Left cardiac atrium (tissue), 4 donors: ENCODE measurements around the gene L2HGDH. TPM values are rescaled to one million over a fixed set of nuclear protein-coding genes. Genes with fewer than 3 reads are reported as not detected.
"Not testable (repeated sequence)": the region's sequence is repeated elsewhere in the genome, so short reads cannot be mapped to it uniquely, and the experiment has no call there.

Experiments used
- ATAC-seq, 2 donors: fragments of 200-7000 bp; cut with Tn5 transposase; one replicate each; pipeline ENCODE4 v1.9.1; 2020; ENCODE audit warnings: mild to moderate bottlenecking in 2 of 2, moderate library complexity in 2 of 2
- DNase-seq: peaks from one replicate; pipeline ENCODE4 v3.0.0-alpha.2; 2020
- intact Hi-C, 2 donors: fragments of 100-400 bp; cut with DNase I; formaldehyde crosslinking; loops; one replicate each; pipeline versions ENCODE4 v1.14.1 to v1.15.1; 2022 to 2023
- total RNA-seq, 2 donors: library from RNA; stranded (reverse); fragmentation: NEBNext Ultra II Directional; extraction: Animal tissue kit (Norgen Biotek cat#: 25700); gene quantifications; one replicate each; pipeline ENCODE4 v1.2.1, GENCODE V29; 2021
- donor health status: DM: no; HTN: yes; CAD: no.
- donor health status: DM: no; HTN: yes; CAD: no; lungs with severe emphysema.
- donor health status: DM: yes; HTN: yes; CAD: no.
- donor health status: Dilated cardiomyopathy.

Gene L2HGDH
- total RNA-seq, 2 donors from 2014 or later: 8.8 to 9.2 TPM

DNA sequence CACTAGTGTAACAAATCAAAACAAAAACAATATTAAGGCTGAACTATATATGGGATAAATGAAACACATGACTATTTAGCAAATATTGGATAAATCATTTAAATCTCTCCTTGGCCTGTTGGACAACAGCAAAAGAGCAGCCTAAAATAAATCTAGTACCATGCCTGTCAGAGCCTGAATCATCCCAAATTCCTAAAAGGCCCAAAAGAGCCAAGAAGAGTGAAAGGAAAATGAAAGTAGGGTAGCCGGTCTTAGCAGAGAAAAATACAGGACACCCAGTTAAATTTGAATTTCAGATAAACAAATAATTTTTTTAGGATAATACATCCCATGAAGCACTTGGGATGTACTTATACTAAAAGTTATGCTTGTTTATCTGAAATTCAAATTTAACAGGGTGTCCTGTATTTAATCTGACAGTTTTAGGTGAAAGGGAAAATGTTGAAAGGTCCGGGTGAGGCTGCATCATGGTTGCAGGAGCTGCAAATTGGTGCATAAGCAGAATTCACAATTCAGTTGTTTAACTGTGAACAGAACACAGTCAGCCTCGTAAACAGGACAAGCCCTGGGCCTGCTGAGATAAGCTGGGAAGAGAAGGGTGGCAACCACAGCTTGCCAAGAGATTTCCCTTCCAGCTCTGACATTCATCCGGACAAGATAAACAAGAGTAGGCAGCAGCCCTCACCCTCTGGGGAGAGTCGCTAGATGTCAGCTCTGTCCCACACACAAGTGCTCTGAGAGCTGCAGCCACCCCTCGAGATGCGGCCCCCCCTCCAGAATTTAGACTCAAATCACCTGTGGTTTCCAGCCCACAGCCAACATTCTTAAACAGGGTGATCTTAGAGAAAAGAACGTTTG lies 30.4 kb upstream of the L2HGDH start:
- ATAC-seq (peak; percentile 92 to 95), DNase-seq (peak; percentile 51)
- intact Hi-C loops: no loop called here

- ATAC-seq (no peak), DNase-seq (no peak)
- intact Hi-C loops: no loop called here
Observed at GRCh38 chr14:50340963-50341362, 28.9 kb upstream of the L2HGDH start.

- DNase-seq: no peak
- ATAC-seq: no peak
- intact Hi-C loops: no loop called here
Observed at GRCh38 chr14:50340045-50340444, 28.0 kb upstream of the L2HGDH start.

GRCh38 chr14:50339178-50339804 lies 27.3 kb upstream of the L2HGDH start:
- DNase-seq (no peak), ATAC-seq (no peak)
- intact Hi-C loops: loop anchor here in 1 of 2 donors (5.0 kb wide), 1 partner anchor 193 kb away; the partner anchor contains the start of gene MAP4K5

DNA sequence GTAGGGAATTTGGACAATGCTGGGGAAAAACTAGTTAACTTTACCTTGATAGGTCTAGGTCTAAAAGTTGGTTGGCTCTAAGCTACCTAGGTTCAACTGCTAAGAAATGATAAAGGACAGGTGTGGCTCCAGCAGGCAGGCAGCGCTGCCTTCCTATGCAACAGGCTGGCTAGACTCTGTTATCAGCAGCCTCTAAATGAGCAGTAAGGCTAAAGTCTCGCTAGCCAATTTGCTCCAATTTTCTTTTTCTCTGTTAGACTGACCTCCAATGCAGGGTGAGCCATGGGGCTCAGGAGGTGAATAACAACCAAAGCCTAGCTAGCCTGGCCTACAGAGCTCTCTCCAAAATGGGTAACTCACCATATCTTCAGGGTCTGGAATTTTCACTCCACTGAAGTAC lies 26.6 kb upstream of the L2HGDH start:
- no peak for ATAC-seq
- intact Hi-C loops: loop anchor here in 1 of 2 donors (5.0 kb wide), 1 partner anchor 194 kb away; the partner anchor contains the start of gene MAP4K5
- DNase-seq: no peak

GRCh38 chr14:50335989-50336824 lies 24.2 kb upstream of the L2HGDH start:
- ATAC-seq: peak; percentile 21 to 52
- no peak for DNase-seq
- intact Hi-C loops: loop anchor here in 1 of 2 donors (5.0 kb wide), 1 partner anchor 196 kb away; the partner anchor contains the start of gene MAP4K5

- DNase-seq: peak; percentile 58
- intact Hi-C loops: loop anchor here in 1 of 2 donors (5.0 kb wide), 1 partner anchor 197 kb away; the partner anchor contains the start of gene MAP4K5
- peak; percentile 62 to 79 for ATAC-seq
Observed at GRCh38 chr14:50335389-50335788, 23.4 kb upstream of the L2HGDH start.

DNA sequence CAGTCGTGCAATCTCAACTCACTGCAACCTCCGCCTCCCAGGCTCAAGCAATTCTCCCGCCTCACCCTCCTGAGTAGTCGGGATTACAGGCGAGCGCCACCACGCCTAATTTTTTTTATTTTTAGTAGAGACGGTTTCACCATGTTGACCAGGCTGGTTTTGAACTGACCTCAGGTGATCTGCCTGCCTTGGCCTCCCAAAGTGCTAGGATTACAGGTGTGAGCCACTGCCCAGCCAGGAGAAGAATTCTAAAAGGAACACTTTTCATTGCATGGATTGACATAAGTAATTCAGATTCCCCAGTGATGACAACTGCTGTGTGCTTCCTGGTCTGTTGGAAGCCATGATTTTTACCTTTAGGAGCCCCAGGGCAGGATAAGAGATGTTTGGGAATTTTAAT lies 22.2 kb upstream of the L2HGDH start:
- intact Hi-C loops: no loop called here
- no peak for DNase-seq
- no peak for ATAC-seq

- peak; percentile 65 for DNase-seq
- intact Hi-C loops: no loop called here
- peak; percentile 65 to 84 for ATAC-seq
Observed at GRCh38 chr14:50333014-50333509, 21.0 kb upstream of the L2HGDH start.

DNA sequence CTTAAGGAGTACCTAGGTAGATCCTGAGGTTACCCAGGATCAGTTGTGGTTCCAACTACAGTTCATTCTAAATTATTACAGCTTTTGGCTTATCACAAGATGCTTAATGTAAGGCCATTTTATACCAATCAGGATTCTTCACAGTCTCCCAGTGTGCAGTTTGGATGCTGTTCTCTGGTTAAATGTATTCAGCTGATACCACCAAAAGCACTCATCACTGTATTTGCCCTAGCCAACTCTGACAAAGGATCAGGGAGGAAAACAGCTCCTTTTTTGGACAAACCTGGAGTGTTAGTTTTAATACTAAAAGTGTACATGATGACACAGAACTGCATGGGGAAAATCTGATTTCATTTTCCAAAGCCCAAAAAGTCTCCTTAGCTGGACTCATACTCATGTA lies 19.6 kb upstream of the L2HGDH start:
- DNase-seq (no peak), ATAC-seq (no peak)
- intact Hi-C loops: no loop called here

DNA sequence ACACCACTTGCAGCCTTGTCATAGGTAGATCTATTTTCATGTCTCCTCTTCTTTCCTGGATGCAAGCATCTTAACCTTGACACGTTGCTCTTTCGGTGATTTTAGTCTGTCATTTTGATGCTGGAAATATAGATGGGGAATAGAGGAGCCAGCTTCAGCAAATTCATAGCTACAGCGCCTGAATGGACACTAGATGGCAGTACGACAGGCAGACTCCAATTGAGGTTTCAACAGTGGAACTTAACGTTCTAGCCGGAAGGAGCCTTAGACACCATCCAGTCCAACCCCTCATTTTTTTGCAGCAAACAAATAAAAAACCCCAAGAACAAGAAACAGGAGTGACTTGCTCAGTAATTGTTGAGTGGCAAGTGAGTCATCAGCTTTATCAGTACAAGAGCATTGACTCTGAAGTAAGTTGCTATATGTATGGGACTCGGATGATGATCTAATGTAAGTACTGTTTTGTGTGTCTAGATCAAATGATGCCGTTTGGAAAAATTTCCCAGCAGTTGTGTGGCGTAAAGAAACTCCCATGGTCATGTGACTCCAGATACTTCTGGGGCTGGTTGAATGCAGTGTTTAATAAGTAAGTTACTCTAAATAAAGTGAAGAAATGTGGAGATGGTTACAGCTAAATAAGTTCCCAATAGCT lies 9.1 kb upstream of the L2HGDH start:
- DNase-seq (peak; percentile 50), ATAC-seq (peak; percentile 95 to 96)
- intact Hi-C loops: loop anchor here in 1 of 2 donors (1.0 kb wide), 2 partner anchors 75 to 211 kb away; partner anchors contain the start of genes CDKL1 and MAP4K5

DNA sequence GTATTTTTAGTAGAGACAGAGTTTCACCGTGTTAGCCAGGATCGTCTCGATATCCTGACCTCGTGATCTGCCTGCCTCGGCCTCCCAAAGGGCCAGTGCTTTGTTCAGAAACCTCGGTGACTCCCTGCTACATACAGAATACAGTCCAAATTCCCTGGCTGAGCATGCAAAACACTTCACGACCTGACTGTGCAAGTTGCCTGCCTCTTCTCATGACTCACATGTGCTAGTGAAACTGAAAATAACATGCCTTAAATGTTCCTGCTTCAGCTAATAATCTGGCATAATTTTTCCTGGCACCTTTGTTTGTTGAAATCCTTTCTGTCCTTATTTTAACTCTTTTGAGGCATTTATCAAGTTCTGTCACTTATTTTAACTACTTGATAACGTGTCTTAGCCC lies 8.3 kb upstream of the L2HGDH start:
- ATAC-seq (peak; percentile 45 to 66), DNase-seq (no peak)
- intact Hi-C loops: no loop called here

DNA sequence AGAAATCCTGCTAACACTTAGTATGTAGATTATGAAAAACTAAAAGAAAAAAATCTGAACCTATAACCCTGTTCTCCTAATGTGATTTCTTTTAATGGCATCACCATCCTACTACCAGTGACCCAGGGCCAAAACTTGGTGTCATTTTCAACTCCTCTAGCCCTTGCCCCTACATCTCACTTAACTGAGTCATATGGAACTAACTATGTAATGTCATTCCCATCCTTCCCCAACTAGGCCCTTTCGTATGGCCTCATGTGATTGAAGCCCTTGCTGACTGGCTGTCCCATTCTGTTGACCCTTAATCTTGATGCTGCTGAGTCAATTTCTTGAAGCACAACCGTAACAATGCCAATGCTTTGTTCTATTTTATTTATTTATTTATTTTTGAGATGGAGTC lies 7.7 kb upstream of the L2HGDH start:
- ATAC-seq (no peak), DNase-seq (no peak)
- intact Hi-C loops: loop anchor here in 1 of 2 donors (5.0 kb wide), 1 partner anchor 213 kb away; the partner anchor contains the start of gene MAP4K5

- ATAC-seq: no peak
- intact Hi-C loops: loop anchor here in 1 of 2 donors (5.0 kb wide), 1 partner anchor 213 kb away; the partner anchor contains the start of gene MAP4K5
- no peak for DNase-seq
Observed at GRCh38 chr14:50319293-50319692, 7.3 kb upstream of the L2HGDH start.

DNA sequence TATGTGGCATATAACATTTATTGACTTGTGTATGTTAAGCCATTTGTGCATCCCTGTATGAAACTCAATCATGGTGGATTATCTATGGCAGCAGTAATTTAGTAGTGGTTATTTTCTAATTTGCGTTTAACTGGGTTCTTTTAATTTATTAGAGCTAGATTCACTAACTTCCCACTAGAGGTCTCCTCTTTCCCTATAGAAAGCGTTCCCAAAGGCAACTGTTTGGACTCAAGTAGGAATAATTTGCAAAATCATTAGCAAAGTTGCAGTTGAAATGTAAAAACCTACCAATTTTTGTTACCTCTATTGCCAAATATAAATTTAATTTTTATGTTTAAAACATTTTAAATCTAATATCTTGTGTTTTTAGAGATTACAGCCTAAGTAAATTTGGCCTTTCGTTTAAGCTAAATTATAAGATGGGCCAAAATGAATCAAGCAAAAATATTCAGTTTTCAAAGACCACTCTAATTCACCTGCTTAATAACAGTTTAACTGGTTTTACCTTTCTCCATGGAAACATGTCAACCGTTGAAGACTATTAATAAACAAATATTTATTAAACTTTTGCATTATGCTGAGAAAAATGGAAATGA lies 6.1 kb upstream of the L2HGDH start:
- no peak for ATAC-seq
- intact Hi-C loops: loop anchor here in 1 of 2 donors (5.0 kb wide), 1 partner anchor 214 kb away; the partner anchor contains the start of gene MAP4K5

DNA sequence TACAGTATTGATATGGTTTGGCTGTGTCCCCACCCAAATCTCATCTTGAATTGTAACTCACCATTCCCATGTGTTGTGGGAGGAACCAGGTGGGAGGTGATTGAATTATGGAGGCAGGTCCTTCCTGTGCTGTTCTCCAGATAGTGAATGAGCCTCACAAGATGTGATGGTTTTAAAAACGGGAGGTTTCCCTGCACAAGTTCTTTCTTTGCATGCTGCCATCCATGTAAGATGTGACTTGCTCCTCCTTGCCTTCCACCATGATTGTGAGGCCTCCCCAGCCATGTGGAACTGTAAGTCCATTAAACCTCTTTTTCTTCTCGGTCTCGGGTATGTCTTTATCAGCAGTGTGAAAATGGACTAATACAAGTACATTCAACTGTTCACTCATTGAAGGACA lies 2.1 kb upstream of the L2HGDH start:
- ATAC-seq, DNase-seq, intact Hi-C loops: not testable (repeated sequence)

More for the DNA sequence above, 6.1 kb upstream of the L2HGDH start:
- no peak for DNase-seq

DNA sequence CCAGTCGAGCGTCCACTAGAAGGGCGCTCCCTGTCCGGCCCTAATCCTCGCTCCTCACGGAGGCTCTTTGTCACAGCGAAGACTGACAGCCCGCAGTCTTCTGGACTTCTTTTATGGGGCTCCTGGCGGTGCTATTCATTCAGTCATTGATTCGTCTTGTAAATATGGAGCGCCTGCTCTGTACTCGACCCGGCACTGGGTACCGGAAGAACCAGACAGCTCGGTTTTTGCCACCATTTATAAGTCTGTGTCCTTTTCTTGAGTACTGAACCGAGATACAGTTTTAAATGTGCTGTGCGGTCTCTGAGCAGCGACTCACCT lies 665 bp upstream of the L2HGDH start:
- ATAC-seq: peak in 1 of 2 donors; percentile 12
- DNase-seq: no peak
- intact Hi-C loops: no loop called here

GRCh38 chr14:50311337-50311971 lies 575 bp downstream of the L2HGDH start:
- no peak for DNase-seq
- intact Hi-C loops: no loop called here
- peak in 1 of 2 donors; percentile 8 for ATAC-seq
